HG03025 (cell line): Measurements from ENCODE around the gene L3MBTL2.

Experiments
- ATAC-seq: cut with Tn5 transposase; IDR thresholded peaks from one replicate; pipeline ENCODE4 v1.9.1; 2021; ENCODE audit warnings: mild to moderate bottlenecking, moderate library complexity; ENCODE audit not compliant: unreplicated experiment, low FRiP score

The L3MBTL2 gene

DNA sequence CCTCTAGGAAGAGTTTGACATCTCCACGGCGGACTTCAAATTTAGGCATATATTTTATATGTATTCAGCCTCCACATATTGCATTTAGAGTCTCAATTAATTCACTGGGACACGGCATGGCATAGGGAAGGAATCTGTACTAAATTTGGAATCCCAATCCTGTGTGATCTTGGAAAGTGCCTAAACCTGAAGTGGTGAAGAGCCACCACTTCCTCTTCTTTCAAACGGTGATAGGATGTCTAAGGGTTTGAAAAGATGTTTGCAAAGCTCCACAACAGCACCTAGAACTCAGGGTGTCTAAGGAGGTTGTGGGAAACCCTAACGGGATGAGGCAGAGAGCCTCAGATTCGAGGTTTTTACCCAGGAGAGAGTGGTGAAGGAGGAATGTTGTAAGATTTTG, 1.0 kb upstream of the L3MBTL2 start:
- no peak for ATAC-seq

DNA sequence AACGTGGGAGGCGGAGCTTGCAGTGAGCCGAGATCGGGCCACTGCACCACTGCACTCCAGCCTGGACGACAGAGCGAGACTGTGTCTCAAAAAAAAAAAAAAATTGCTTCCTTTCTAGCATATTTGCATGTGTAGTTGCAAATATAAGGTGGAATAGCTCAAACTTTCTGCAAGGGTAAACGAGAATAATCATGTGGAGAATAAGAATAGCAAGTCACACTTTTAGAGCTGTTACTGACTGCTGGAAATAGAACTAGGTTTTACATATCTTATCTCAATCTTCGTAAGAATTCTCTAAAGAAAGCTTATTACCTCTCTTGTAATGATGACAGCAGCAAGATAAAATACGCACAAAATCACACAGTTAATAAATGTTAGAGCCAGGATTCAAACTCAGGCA, 1.6 kb downstream of the L3MBTL2 start:
- ATAC-seq, result no peak

DNA sequence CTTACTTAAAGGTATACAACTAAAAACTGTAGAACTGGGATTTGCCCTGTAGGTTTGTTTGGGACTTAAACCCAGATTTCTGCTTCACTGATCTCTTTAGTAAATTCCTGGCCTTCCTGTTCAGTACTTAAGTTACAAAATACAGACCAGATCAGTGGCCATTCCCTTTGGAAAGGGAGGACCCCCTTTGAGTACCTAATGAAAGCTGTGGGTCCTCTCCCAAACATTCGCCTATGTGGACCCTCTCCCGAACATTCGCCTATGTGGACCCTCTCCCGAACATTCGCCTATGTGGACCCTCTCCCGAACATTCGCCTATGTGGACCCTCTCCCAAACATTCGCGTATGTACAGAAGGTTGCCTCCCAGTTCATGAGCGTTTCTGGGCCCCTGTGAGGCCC, 10.3 kb downstream of the L3MBTL2 start:
- no peak for ATAC-seq

DNA sequence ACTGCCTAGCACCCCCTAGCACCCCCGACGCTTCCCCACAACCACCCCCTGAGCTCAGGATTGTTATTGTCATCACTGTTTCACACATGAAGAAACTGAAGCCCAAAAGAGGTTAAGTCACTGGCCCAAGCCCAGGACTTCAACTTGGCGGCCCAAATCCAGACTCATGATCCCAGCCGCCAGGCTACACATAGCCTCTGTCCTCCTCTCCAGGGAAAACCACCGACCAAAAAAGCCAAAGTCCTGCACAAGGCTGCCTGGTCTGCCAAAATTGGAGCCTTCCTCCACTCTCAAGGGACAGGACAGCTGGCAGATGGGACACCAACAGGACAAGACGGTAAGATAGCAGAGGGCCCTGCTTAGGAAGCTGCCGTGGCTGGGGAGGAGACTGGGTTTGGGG, 10.8 kb downstream of the L3MBTL2 start:
- no peak for ATAC-seq

DNA sequence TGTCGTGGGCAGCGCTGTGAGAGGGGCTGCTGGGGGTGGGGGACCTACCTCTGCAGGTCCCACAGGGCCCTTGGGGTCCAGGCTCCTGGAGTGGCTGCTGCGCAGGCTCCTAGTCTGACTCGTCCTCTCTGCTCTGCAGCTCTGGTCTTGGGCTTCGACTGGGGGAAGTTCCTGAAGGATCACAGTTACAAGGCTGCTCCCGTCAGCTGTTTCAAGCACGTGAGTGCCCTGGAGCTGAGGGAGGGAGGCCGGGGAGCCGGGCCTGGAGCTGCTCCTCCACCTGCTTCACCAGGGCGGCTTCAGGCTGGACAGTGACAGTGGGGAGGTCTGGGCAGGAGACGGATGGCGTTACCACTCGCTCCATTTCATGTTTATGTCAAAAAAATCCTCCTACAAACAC, 11.9 kb downstream of the L3MBTL2 start:
- ATAC-seq, result no peak

DNA sequence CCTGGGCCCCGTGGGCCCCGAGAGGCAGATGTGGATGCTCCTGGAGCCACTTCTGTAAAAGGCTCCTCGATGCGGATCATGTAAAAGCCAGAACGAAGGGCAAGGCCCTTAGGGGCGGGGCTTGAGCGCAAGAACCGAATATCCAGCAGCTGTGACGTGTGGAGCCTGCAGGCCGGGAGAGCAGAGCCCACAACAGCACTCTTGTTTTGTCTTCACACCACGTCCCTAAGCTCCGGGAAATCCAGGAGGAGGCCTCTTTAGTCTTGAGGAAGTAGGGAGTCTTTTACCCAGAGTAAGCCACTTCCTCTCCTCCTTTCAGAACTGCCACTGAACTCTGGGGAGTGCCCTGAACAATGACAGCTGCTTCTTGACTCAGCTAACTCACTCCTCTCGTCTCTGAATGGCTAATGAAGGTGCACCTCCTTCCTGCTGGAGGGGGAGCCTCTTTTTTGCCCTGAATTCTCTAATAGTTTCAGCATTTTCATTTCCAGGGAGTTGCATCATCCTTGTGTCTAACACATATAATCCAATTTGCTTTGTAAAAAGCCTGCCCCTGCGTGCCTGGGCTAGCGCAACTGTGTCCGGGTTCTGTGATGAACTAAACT, 12.5 kb downstream of the L3MBTL2 start:
- ATAC-seq, result no peak

DNA sequence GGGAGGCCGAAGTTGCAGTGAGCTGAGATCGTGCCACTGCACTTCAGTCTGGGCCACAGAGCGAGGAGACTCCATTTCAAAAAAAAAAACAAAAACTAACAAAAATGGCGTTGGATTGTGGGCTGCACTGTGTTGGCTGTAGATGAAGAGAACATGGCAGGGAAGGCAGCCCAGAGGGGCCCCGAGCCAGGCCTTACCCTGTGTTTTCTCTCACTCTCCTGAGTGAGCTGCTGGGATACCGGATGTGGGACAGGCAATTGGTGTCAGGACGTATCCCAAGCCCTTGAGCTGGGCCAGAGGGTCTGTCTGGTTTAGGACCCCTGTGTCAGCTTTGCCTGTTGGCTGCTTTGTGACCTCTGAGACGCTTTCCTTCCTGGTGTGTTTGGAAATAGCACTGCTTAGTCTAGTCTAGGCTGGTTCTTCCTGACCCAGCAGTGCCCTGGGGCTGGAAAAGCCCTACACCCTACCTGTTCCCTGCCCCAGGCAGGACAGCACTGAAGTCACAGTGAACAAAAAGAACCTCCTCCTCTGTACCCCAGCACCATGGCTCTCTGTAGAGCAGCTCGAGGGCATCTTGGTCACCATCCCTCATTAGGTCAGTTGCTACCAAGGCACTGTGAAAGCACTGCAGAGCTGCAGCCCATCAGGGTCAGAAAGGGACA, 17.9 kb downstream of the L3MBTL2 start:
- no peak for ATAC-seq

DNA sequence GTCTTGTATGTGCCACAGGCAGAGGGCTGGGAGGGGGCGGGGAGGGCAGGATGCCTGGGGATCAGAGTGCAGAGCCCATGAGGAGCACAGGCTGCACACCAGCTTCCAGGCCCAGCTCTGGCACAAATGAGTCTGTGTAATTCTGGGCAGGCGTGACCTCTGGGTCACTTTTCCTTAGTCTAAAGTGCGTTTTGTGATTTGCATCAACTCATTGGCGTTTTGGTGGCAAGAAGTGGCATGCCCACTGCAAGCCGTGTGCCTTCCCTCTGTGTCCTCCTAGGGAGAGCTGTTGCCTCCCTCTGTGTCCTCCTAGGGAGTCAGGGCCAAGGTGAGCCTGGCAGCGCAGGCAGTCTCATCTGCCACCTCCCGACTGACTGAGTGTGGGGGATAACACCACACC, 18.4 kb downstream of the L3MBTL2 start:
- no peak for ATAC-seq

DNA sequence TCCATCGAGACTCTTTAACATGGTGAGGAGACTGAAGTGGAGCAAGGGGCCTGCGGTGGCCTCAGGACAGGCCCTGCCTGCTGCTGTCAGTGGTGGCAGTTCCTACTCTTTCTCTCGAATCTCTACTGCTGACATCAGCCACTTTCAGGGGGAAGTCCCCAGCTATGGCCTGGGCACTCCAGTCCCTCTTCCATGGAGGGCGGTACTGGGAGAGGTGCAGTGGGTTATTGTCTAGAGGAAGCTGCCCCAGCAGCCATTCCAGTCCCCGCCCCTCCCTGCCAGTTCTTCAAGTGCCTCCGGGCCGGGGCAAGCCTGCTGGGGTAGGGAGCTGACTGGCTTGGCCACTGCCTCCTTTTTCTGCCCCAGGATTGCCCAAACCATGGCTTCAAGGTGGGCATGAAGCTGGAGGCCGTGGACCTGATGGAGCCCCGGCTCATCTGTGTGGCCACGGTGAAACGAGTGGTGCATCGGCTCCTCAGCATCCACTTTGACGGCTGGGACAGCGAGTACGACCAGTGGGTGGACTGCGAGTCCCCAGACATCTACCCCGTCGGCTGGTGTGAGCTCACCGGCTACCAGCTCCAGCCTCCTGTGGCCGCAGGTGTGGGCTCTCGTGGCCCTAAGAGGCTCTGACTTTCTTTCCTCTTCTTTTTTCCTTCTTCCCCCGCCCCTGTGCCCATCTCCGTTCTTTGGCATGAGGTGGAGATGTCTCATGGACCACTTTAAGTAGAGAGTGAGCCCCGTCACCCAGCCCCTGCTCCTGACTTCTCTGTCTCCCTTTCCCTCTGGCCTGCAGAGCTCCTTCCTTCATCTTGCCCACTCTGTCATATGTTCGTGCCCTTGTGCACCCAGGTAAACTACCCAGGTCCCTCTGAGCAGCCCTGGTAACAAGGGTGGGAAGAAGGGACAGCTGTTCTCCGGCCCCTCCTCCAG, 21.9 kb downstream of the L3MBTL2 start:
- no peak for ATAC-seq

DNA sequence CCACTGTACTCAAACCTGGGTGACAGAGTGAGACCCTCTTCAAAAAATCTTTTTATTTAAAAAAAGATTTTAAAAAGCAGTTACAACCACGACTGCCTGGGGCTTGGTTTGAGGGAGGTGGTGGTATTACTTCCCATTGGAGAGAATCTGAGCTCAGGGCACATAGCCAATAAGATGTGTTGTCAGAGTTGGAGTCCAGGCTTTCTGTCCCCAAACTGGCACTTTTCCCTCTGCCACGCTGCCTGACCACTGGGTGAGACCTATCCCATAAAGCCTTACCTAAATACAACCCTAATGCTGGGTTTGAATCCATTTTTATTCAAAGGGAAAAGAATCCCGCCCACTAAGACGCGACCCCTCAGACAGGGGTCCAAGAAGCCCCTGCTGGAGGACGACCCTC, 24.1 kb downstream of the L3MBTL2 start:
- no peak for ATAC-seq

DNA sequence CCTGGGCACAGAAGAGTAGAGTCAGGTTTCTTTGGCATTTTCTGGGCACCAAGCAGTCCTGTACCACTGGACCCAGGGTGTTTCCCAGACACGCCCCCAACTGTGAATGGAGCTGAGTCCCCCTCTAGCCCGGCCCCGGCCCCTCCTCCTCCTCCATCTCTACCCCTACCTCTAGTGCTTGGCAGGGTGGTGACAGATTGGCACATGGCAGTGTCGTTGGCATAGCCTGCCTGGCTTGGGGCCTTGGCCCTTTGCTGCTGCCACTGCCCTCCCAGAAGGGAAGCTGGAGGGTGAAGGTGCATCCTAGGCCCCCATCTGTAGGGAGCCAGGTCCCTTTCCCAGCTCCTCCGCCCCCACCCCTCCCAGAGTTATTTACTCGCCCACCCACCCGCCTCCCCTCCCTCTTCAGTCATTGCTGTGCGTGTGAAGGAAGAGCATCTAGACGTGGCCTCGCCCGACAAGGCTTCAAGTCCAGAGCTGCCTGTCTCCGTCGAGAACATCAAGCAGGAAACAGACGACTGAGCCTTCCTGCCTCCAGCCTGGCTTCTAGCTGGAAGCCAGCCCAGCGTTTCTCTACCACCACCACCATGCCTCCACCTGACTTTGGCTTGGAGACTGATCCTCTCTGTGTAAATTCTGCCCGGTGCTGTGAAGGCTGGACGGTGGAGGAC, 24.8 kb downstream of the L3MBTL2 start:
- ATAC-seq, result no peak

DNA sequence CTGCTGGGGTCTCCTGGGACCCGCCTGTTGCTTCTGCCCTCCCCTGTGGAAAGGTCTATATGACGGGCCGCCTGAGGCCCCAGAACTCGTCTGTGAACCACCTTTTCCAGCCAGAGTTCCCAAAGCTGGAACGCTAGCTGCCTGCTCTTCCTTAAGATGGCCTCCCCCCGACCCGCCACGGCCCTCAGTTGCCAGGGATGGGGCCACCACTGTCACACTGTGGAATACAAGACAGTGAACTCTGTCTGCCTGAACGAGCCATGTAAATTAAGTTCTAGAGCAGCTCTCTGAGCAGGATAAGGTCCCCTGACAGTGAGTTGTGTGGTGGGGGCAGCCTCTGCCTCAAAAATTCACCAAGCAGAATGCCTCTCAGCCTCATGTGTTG, 25.3 kb downstream of the L3MBTL2 start:
- no peak for ATAC-seq

DNA sequence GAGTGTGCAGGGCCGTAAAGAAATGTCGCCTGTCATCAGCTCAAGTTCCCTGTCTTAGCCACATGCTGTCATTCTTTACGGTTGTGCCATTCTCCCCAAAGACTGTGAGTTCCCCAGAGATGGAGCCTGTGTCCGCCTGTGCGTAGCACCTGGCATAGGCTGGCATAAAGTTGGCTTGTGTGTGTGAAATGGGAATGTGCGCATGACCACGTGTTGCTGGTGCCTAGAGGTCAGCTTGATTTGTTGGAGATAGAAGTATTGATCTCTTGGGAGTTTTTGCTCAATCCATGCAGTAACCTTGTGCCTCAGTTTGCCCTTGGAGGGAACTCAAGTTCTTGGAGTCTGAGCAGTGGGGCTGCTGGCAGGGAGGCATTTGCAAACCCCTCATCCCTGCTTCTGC, 26.3 kb downstream of the L3MBTL2 start:
- ATAC-seq, result no peak

DNA sequence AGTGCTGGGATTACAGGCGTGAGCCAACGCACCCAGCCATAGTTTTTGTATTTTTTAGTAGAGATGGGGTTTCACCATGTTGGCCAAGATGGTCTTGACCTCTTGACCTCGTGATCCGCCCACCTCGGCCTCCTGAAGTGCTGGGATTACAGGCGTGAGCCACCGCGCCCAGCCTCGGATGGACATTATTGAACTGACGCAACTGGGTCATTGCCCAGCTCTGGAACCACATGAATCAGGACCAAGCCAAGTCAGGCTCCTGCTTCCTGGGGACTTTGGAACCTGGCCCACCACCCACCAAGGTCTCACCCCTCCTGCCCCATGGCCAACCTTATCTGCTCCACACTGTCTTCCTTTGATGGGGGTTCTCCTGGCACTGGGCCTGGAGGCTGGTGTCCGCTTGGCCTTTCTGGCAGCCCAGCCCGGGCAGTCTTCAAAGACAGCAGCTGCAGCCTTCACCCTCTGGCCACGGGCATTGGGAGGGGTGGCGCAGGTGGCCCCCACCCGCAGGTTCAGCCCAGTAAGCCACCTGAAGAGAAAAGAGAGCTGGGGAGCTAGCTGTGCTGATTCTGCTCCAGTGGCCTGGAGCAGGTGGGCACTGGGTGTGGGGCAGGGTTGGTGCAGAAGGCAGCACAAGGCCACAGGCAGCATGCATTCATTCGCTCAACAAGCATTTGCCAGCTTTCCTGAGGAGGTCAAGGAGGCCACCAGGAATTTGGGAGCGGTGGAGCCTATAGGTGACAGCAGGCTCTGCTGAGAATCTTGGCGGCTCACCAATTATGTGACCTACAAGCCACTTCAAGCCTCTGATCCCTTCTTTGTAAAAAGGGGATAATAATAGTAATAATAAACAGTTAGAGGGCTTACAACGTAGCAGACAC, 29.9 kb downstream of the L3MBTL2 start:
- no peak for ATAC-seq

DNA sequence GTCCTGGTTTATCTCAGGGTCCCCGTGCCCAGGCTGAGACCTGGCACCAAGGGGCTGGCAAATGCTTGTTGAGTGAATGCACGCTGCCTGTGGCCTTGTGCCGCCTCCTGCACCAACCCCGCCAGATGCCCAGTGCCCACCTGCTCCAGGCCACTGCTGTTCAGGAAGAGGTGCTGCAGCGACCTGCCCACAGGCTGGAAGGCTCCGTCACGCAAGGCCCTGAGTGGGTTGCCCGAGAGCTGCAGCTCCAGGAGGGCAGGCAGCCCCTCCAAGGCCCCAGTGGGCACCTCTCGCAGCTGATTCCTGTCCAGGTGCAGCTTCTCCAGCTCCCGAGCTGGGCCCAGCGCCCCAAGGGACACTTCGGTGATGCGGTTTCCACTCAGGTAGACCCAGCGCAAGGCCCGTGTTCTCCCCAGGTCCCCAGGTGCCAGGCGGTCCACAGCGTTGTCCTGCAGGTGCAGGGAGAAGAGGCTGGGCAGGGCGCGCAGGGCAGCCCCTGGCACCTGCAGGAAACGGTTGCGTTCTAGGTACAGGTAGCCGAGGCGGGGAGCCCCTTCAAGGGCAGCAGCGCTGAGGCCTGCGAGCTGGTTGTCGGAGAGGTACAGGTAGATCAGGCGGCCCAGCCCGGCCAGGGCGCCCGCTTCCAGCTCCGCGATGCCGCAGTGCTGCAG, 32.1 kb downstream of the L3MBTL2 start:
- no peak for ATAC-seq

DNA sequence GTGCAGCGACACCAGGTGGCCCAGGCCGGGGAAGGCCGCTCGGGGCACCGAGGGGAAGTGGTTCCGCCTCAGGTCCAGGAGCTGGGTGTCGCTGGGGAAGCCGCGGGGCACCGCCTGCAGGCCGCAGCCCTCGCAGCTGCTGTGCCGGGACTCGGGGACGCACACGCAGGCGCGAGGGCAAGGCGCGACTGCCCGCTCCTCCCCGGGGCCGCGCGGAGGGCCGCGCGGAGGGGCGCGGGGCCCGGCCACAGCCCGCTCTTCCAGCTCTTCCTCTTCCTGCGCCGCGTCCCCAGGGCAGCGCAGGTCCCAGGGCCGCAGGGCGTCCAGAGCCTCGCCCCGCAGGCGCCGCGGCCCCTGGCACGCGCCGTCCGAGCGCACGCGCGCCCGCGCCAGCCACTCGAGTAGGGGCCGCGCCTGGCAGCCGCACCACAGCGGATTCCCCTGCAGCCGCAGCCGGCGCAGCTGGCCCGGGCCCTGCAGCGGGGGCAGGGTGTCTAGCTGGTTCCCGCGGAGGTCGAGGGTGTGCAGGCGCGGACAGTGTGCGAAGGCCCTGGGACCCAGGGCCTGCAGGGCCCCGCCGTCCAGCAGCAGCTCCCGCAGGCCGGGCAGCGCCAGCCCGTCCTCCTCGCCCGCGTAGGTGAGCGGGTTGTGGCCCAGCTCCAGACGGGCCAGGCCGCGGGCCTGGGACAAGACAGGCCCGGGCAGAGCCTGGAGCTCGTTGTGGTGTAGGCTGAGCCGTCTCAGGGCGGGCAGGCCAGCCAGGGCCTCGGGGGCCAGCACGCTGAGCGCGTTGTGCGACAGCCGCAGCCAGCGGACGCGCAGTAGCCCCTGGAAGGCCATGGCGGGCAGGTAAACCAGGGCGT, 32.8 kb downstream of the L3MBTL2 start:
- no peak for ATAC-seq

DNA sequence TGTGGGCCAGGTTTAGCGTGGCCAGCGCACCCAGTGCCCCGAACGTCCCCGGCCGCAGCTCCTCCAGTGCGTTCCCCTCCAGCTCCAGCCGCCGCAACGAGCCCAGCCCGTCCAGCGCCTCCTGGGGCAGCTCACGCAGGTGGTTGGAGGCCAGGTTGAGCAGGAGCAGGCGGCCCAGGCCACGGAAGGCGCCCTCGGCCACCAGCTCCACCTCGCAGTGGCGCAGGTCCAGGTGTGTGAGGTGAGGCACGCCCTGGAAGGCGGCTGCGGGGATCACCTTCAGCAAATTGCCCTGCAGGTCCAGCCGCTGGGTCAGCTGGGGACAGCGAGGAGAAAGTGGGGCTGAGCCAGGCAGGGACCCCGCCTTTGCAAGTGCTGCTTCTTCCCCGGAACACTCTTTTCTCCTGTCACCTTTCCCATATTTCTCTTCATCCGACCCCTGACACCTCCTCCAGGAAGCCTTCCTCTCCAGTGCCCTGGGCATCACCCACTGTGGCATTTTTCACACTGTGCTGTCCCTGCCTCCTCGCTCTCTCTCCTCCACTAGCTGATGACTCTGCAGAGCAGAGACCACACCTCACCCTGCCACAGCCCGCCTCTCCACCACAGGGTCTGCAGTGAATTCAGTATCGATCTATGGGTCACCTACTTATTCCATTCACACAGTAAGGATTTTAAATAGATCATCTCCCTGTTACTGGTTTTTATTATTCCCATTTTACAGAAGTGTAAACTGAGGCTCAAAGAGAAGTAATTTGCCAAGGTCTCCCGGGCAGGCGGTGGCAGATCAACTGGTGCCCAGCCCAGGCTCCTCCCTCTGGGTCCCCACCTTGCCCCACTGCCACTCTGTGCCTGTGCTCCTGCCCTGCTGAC, 33.7 kb downstream of the L3MBTL2 start:
- no peak for ATAC-seq
